GM08714 (cell line): ENCODE results near the gene TREX2.

Experiments
- H3K4me3 ChIP-seq: fragments of 200-500 bp; sonication (Bioruptor generic); 2 replicates; pipeline ENCODE4 v1.5.1; 2014; ENCODE audit warnings: mild to moderate bottlenecking, low read length, inconsistent platforms
- ZNF274 ChIP-seq: IDR thresholded peaks from 2 replicates; pipeline ENCODE4 v1.6.1; 2012; ENCODE audit warnings: mild to moderate bottlenecking, low read depth, low read length

TREX2 gene

GRCh38 chrX:153482376-153483015 is 36.6 kb upstream of the TREX2 start:
- no peak for TF ChIP-seq ZNF274
- no peak overlapping the region for H3K4me3 ChIP-seq

- H3K4me3 ChIP-seq, result no peak overlapping the region
- no peak for TF ChIP-seq ZNF274
Measured at GRCh38 chrX:153481043-153481442, 35.2 kb upstream of the TREX2 start.

DNA sequence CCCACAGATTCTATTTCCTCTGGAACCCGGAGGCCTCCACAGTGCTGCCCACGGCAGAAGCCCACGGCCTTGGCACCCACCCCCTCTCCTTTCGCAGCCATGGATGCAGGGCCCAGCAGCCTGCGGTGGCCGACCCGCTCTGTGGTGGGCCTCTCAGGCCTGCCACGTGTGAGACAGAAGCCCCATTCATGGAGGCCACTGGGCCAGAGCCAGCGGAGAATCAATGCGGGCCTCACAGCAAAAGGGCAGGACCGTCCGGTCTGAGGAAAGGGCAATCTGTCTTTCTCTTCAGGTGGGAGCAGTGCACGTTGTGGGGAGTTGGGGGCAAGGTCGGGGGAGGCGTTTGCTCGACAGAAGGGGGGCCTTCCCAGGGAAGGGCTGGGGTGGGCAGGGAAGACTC is 32.9 kb upstream of the TREX2 start:
- no peak for TF ChIP-seq ZNF274
- H3K4me3 ChIP-seq, result no peak overlapping the region

DNA sequence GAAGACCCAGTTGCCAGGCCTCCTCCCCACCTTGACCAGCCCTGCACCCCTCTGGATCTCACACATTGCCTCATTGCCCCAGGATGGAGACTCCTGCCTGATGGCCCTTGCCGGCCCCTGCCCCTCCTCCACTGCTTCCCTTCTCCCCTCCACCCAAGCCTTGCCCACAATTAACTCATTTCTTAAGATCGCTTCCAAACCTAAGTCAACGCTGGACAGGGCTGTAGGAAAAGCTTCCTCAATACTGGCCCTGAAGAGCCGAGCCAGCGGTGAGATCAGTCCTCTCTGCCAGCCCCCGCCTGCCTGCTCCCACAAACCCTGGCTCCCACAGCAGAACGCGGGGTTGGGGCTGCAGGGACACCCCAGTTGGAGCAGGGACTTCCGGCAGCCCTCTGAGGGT is 32.0 kb upstream of the TREX2 start:
- TF ChIP-seq ZNF274, result no peak
- H3K4me3 ChIP-seq, result no peak overlapping the region

- no peak for TF ChIP-seq ZNF274
- H3K4me3 ChIP-seq, result no peak overlapping the region
Measured at GRCh38 chrX:153477364-153477857, 31.6 kb upstream of the TREX2 start.

DNA sequence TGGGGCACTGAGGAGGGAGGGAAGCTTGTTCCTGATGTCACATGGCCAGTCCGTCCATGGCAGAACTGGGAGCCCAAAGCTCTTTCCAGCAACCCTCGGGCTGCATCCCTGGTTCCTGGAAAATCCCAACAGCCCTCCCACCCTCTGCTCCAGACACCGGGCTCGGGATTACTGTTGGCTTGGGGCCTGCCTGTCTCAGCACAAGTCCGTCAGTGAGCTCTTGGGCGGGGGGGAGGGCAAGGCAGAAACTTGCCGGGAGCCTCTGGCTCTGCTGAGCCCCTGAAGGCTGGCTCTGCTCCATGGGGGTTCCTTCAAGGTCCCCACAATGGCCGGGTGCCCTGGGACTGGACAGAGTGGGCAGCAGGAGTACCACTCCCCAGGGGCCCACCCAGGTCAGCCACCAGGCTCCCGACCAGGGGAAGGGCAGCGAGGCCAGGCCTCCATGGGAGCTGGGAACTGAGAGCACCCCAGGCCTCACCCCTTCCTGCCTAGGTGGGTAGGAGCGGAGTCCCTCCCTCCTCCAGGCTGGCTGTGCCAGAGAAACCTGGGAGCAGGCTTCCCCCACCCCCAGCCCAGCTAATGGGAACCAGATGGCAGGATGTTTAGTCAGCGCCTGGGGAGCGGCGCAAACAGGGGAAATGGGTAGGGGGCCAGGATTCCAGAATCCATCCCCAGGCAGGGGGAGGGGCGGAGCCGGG is 31.0 kb upstream of the TREX2 start:
- no peak for TF ChIP-seq ZNF274

DNA sequence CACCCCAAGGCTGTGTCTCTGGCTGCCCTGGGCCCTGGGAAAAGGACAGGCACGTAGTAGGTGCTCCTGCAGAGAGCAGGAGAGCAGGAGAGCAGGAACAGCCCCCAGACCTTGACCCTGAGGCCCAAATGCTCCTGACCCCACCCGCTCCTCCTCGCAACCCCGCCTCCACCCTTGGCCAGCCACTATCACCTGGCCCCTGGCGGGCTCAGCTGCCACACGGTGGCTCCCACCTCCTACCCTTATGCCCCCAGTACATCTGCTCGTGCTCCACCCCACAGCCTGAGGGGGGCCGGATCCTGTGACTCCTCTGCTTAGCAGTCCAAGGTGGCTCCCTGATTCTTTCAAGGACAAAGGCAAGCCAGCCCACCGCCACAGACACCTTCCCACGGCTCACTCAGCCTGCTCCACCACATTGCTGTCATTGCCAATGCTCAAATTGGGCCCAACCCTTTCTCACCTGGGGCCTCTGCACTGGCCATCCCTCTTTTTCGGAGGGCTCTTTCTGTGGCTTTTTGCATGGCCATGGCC is 30.0 kb upstream of the TREX2 start:
- H3K4me3 ChIP-seq, result no peak overlapping the region
- TF ChIP-seq ZNF274, result no peak

More for the DNA sequence above, 31.0 kb upstream of the TREX2 start:
- H3K4me3 ChIP-seq, result no peak overlapping the region

DNA sequence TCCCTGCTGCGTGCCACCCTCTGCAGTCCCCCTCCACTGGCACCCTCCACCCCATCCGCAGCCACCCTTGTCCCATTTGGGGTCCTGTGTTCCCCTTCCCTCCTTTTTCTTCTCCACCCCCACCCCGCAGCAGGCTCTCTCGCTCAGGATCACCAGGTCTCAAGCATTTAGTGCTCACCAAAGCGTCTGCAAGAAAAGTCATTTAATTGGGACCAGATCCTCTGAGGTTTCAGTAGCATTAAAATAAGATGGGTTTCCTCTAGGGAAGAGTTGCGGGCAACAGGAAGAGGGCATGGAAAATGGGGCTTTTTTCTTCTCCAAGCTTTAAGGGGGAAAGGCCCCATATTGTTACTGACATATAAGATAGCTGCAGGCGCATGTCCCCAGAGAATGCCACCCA is 29.4 kb upstream of the TREX2 start:
- H3K4me3 ChIP-seq, result no peak overlapping the region
- TF ChIP-seq ZNF274, result no peak

- no peak overlapping the region for H3K4me3 ChIP-seq
- no peak for TF ChIP-seq ZNF274
Measured at GRCh38 chrX:153474718-153475117, 28.9 kb upstream of the TREX2 start.

DNA sequence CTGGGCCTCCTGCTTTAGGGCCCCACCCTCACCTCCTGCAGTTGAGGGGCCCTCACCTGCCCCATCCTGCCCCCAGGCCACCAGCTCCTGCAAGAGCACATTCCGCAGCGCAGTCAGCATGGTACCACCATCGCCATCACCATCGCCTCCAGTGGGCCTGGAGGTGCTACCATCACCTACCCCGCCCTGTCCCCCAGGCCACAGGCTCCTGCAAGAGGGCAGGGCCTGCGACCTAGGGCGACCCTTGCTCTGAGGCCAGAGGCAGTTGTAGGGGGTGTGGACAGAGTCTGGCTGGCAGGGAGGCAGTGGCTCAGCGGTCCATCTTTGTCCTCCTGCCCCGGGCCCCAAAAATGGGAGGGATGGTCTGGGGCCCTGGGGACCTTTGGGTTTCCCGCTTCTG is 28.4 kb upstream of the TREX2 start:
- TF ChIP-seq ZNF274, result no peak

GRCh38 chrX:153473126-153473525 is 27.3 kb upstream of the TREX2 start:
- H3K4me3 ChIP-seq, result no peak overlapping the region
- TF ChIP-seq ZNF274, result no peak

More for the DNA sequence above, 28.4 kb upstream of the TREX2 start:
- no peak overlapping the region for H3K4me3 ChIP-seq

GRCh38 chrX:153471663-153472280 is 25.9 kb upstream of the TREX2 start:
- no peak overlapping the region for H3K4me3 ChIP-seq
- TF ChIP-seq ZNF274, result no peak

DNA sequence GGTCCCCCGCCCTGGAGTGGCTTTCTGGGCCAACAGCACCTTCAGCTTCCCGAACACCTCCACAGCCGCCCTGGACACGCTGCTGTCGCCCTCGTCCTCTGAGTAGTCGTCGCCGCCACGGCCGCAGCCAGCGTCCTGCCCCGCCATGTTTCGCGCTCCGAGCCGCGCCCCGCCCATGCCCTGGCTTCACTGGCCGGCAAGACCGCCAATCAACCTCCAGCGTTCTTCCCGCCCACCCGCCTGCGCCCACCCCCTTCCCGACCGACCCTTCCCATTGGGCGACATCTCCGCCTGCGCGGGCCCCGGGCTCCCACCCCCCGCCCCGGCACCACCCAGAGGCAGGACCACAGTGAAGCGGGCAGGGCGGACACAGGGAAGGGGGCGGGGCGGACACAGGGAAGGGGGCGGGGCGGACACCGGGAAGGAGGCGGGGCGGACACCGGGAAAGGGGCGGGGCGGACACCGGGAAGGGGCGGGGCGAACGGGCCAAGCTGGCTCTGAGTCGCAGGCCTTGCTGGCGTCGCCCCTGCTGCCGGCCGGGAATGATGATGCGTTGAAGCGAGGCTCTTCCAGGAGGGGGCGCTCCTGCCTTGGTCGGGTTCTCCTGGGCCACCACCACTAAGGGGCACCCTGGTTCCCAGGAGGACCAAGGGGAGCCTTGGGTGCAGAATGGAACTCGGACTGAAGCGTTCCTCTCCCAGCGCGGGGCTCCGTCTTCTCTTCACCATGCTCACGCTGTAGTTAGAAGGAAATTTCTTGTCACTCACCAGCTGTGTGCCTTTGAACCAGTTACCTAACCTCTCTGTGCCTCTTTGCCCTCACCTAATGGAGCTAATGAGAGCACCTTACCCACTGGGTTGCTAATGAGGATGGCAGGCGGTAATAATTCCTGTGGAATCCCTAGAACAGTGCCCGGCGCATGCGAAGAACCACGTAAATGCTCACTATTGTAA is 24.8 kb upstream of the TREX2 start, which contains the start of gene HAUS7:
Gene HAUS7 (minus strand): TSS at position 166 of the 953 bp plus-strand sequence. CDS start 19 bp downstream, at position 147.
- no peak for TF ChIP-seq ZNF274
- peak within 1 kb of the TSS; percentile 69; the same call in 1 of the 2 replicates for H3K4me3 ChIP-seq

DNA sequence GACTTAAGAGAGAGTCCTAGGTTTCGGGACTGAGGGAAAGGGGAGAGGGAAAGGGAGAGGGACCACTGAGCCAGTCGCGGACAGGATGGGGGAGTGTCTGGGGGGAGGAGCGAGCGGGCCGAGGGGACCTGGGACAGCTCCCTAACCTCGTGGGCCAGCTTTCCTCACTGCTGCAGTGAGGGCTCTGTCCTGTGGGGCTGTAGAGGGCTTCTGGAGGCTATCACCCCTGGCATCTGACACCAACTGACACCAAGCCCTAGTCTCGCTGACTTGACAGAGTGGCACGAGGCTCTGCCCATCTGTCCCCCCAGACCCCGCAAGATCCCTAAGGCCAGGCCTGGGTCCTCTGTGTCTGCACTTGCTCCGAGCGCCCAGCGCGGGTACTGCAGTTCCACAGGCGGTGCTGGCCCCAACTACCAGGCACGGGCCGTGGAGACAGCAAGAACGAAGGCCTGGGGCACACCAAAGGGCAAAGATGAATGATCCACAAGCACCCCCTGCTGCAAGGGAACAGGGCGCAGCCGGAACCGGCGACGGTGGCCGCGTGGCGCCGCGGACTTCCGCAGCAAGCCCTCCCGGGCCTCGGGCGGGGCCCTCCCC is 24.1 kb upstream of the TREX2 start:
- H3K4me3 ChIP-seq, result peak overlapping the region; percentile 69; the same call in 1 of the 2 replicates
- TF ChIP-seq ZNF274, result no peak
